DND-41 (cell line): ENCODE data around the gene SMIM43.

Experiments used
- CTCF ChIP-seq: IDR thresholded peaks from 2 replicates; pipeline ENCODE4 v1.5.1; 2012; ENCODE audit warnings: borderline replicate concordance, low read length, moderate library complexity, mild to moderate bottlenecking; ENCODE audit not compliant: poor library complexity, severe bottlenecking; ENCODE audit errors: extremely low read depth
- EZH2 ChIP-seq: IDR thresholded peaks from 3 replicates; pipeline ENCODE4 v1.6.1; 2012; ENCODE audit warnings: borderline replicate concordance, low read depth, mild to moderate bottlenecking, moderate library complexity, low read length, inconsistent platforms; ENCODE audit not compliant: severe bottlenecking

DNA sequence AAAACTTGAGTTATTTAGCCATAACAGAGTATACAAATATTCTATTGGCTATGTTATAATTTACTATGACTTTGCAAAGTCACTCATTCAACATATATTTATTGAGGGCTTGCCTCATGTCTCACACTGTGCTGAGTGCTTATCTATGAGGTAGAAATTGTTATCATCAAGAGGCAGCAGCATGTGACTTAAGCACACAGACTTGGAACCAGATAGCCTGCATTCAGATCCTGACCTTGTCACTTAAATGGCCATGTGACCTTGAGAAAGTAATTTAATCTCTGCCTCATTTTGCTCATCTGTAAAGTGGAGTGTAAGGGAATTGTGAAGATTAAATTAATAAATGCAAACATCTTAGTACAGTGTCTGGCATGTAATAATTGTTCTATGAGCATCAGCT lies 26.0 kb upstream of the SMIM43 start:
- no peak for TF ChIP-seq CTCF
- no peak for TF ChIP-seq EZH2
